ENCODE measurements around the gene MTRR.

DNA sequence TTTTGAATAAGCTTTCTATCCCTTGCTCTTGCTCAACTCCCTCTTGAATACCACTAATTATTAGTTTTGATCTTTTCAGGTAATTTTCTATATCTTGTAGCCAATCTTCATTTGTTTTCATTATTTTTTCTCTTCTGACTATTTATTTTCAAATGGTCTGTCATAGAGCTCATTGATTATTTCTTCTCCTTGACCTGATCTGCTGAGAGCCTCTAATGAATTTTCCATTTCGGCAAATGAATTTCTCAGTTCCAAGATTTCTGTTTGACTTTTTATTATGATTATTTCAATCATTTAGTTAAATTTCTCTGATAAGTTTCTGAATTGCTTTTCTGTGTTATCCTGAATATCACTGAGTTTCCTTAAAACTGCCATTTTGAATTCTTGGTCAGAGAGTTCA, 39.4 kb downstream of the MTRR start:
- TF ChIP-seq, protein P1, sequence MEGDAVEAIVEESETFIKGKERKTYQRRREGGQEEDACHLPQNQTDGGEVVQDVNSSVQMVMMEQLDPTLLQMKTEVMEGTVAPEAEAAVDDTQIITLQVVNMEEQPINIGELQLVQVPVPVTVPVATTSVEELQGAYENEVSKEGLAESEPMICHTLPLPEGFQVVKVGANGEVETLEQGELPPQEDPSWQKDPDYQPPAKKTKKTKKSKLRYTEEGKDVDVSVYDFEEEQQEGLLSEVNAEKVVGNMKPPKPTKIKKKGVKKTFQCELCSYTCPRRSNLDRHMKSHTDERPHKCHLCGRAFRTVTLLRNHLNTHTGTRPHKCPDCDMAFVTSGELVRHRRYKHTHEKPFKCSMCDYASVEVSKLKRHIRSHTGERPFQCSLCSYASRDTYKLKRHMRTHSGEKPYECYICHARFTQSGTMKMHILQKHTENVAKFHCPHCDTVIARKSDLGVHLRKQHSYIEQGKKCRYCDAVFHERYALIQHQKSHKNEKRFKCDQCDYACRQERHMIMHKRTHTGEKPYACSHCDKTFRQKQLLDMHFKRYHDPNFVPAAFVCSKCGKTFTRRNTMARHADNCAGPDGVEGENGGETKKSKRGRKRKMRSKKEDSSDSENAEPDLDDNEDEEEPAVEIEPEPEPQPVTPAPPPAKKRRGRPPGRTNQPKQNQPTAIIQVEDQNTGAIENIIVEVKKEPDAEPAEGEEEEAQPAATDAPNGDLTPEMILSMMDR (IDR thresholded peaks at IDR 0.05; ENCODE audit: low read length): no peak
- TF ChIP-seq EZH2phosphoT487 (IDR thresholded peaks at IDR 0.05; ENCODE audit: low read length): no peak
- TF ChIP-seq EZH2 (optimal IDR thresholded peaks at IDR 0.05; ENCODE audit: low read depth, low read length): no peak

Data from MM.1S (cell line).